HFF-Myc (cell line): ENCODE measurements around the gene CARM1.
"Not testable (repeated sequence)": the region's sequence is repeated elsewhere in the genome, so short reads cannot be mapped to it uniquely, and the experiment has no call there.

Experiments
- DNase-seq: peaks from one replicate; pipeline ENCODE4 v3.0.0-alpha.2; 2011; ENCODE audit warnings: low read depth; ENCODE audit errors: extremely low read depth
- H3K4me3 ChIP-seq: replicated peaks from 2 replicates; pipeline ENCODE4 v1.5.1; 2011; ENCODE audit warnings: low read depth, mild to moderate bottlenecking, control low read depth, low read length
- TF ChIP-seq, protein P1 (sequence below): IDR thresholded peaks from 2 replicates; pipeline ENCODE4 v1.5.1; 2012; ENCODE audit warnings: mild to moderate bottlenecking, low read depth, low read length, control low read depth; ENCODE audit errors: missing control alignments

Gene CARM1

DNA sequence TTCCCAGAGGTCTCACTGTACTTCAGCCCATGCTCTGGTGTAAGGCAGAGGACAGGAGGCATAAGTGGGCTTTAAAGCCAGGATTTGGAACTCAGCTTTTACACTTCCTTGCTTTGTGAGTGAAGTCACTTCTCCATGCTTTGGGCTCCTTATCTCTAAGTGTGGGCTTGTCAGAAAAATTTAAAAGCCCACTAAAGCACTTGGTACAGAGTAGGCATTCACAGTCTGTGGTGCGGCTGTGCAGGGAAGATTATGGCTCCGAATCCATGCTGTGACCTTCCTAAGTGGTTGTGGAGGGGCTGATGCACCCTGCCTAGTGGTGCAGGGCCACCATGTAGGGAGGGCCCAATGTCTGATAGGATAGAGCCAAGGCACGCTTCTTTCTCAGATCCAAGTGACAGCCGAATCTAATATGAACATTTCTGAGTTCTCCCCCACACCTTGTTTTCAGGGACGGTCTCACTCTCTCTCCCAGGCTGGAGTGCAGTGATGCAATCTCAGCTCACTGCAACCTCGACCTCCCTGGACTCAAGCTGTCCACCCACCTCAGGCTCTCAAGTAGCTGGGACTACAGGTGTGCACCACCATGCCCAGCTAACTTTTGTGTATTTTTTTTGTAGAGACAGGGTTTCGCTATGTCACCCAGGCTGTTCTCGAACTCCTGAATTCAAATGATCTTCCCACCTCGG, 64.2 kb downstream of the CARM1 start:
- DNase-seq = no peak
- TF ChIP-seq, protein P1, sequence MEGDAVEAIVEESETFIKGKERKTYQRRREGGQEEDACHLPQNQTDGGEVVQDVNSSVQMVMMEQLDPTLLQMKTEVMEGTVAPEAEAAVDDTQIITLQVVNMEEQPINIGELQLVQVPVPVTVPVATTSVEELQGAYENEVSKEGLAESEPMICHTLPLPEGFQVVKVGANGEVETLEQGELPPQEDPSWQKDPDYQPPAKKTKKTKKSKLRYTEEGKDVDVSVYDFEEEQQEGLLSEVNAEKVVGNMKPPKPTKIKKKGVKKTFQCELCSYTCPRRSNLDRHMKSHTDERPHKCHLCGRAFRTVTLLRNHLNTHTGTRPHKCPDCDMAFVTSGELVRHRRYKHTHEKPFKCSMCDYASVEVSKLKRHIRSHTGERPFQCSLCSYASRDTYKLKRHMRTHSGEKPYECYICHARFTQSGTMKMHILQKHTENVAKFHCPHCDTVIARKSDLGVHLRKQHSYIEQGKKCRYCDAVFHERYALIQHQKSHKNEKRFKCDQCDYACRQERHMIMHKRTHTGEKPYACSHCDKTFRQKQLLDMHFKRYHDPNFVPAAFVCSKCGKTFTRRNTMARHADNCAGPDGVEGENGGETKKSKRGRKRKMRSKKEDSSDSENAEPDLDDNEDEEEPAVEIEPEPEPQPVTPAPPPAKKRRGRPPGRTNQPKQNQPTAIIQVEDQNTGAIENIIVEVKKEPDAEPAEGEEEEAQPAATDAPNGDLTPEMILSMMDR = no peak
- H3K4me3 ChIP-seq = no peak overlapping the region

DNA sequence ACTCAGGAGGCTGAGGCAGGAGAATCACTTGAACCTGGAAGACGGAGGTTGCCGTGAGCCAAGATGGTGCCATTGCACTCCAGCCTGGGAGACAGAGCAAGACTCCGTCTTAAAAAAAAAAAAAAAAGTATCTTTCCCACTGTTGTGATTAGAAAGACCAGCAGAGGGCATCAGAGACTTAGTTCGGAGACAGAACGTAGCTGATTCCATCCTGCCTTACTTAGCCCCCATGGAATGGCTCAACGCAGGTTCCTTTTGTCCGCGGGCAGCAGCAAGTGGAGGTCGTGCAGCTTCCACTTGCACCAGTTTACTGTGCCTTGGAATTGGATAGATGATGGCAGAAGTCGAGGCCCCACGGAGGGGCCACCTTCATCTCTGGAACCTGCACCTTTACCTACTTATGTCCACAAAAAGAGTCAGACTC, 65.3 kb downstream of the CARM1 start:
- DNase-seq = peak; percentile 73
- TF ChIP-seq, protein P1 = peak; percentile 58
- no peak overlapping the region for H3K4me3 ChIP-seq

DNA sequence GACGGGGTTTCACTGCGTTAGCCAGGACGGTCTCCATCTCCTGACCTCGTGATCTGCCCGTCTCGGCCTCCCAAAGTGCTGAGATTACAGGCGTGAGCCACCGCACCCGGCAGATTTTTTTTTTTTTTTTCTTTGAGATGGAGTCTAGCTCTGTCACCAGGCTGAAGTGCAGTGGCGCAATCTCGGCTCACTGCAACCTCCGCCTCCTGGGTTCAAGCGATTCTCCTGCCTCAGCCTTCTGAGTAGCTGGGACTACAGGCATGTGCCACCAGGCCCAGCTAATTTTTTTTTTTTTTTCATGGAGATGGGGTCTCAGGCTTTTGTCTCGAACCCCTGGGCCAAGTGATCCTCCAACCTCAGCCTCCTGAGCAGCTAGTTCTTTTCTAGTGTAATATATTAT, 70.3 kb downstream of the CARM1 start:
- not testable (repeated sequence) for H3K4me3 ChIP-seq

GRCh38 chr19:10943412-10943811, 72.1 kb downstream of the CARM1 start:
- H3K4me3 ChIP-seq, DNase-seq: not testable (repeated sequence)

More for the DNA sequence above, 70.3 kb downstream of the CARM1 start:
- not testable (repeated sequence) for DNase-seq

DNA sequence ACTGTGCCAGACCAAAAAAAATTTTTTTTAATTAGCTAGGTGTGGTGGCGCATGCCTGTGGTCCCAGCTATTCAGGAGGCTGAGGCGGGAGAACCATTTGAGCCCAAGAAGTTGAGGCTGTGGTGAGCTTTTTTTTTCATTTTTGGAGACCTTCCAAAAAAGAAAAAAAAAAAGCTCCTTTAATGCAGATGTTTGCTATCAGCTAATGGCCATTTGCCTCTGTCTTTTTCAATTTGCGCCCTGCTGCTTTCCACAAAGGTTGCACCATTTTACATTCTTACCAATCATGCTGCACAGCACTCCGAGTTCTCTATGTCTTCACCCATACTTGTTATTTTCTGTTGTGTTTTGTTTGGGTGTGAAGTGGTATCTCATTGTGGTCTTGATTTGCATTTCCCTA, 73.9 kb downstream of the CARM1 start:
- no peak overlapping the region for H3K4me3 ChIP-seq
- TF ChIP-seq, protein P1 = no peak
- DNase-seq = no peak

DNA sequence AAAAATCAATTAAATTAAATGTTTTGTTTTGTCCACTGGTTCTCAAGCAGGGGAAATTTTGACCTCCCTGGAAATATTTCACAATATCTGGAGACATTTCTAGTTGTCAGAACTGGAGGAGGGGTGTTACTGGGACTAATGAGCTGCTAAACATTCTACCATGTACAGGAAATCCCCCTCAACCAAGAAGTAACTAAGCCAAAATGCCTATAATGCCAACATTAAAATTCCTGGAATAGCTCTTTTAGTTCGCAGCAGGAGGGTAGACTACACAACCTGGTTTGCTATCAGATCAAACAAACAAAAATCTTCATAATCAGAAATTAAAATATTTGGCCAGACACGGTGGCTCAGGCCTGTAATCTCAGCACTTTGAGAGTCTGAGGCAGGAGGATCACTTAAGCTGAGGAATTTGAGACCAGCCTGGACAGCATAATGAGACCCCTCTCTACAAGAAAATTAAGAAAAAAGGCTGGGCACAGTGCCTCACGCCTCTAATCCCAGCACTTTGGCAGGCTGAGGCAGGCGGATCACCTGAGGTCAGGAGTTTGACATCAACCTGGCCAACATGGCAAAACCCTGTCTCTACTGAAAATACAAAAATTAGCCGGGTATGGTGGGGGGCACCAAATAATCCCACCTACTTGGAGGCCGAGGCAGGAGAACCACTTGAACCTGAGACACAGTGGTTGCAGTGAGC, 75.8 kb downstream of the CARM1 start:
- DNase-seq = no peak
- TF ChIP-seq, protein P1 = no peak
- H3K4me3 ChIP-seq = no peak overlapping the region

DNA sequence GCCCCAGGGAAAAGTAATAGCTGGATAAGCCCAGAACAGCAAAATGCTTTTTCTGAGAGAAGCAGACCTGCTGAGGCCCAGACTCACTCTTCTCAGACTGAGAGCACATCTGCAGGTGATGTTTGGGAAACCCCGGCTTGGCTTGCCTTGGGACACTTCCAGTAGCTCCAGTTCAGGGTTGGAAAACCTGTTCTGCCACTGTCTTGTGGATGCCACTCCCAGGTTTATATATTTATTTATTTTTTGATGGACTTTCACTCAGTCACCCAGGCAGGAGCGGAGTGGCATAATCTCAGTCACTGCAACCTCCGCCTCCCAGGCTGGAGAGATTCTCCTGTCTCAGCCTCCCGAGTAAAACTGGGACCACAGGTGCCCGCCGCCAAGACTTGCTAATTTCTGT, 81.5 kb downstream of the CARM1 start:
- no peak for DNase-seq
- H3K4me3 ChIP-seq = no peak overlapping the region
- TF ChIP-seq, protein P1 = no peak

- DNase-seq = not testable (repeated sequence)
- H3K4me3 ChIP-seq = peak overlapping the region; percentile 53; the same call in 1 of the 2 replicates
Measured at GRCh38 chr19:10959277-10959968, 88.1 kb downstream of the CARM1 start.
